Breast epithelium (tissue), 3 donors: ENCODE measurements around the gene ZBTB37.

ENCODE experiments used
- POLR2A ChIP-seq: fragments of 450-650 bp; IDR thresholded peaks from one replicate; pipeline ENCODE4 v1.6.1; 2016; ENCODE audit warnings: antibody characterized with exemption, mild to moderate bottlenecking, moderate library complexity
- POLR2AphosphoS5 ChIP-seq, 3 donors: sonication (generic); formaldehyde crosslinking; IDR thresholded peaks; one replicate each; pipeline ENCODE4 v1.6.1; 2017; ENCODE audit warnings: antibody characterized with exemption in 3 of 3
- TF ChIP-seq, protein P1 (sequence below), 3 donors: fragments of 450-650 bp; IDR thresholded peaks; one replicate each; pipeline ENCODE4 v1.5.1; 2016 to 2017; ENCODE audit warnings: antibody characterized with exemption in 3 of 3, mild to moderate bottlenecking in 3 of 3, moderate library complexity in 3 of 3

DNA sequence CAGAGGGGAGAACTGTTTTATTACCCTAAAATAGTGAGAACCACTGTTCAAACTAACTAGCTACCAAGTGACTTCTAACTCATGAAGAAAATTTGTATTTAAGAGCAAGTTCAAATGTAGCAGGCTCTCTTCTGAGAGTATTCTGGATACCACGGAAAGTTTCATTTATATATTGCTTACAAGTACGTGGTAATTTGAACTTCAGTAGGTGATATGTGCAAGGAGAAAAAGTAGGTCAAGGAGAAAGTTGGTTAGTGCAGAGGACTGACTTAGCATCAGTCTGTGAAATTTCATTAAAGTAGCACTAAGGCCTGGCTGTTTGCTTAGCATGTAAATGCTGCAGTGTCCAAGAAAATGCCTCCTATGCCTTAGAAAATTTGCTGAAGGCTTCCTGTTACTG is 32.2 kb downstream of the ZBTB37 start:
- TF ChIP-seq POLR2AphosphoS5 (IDR thresholded peaks at IDR 0.05) (no peak), POLR2A (no peak)
- TF ChIP-seq, protein P1, sequence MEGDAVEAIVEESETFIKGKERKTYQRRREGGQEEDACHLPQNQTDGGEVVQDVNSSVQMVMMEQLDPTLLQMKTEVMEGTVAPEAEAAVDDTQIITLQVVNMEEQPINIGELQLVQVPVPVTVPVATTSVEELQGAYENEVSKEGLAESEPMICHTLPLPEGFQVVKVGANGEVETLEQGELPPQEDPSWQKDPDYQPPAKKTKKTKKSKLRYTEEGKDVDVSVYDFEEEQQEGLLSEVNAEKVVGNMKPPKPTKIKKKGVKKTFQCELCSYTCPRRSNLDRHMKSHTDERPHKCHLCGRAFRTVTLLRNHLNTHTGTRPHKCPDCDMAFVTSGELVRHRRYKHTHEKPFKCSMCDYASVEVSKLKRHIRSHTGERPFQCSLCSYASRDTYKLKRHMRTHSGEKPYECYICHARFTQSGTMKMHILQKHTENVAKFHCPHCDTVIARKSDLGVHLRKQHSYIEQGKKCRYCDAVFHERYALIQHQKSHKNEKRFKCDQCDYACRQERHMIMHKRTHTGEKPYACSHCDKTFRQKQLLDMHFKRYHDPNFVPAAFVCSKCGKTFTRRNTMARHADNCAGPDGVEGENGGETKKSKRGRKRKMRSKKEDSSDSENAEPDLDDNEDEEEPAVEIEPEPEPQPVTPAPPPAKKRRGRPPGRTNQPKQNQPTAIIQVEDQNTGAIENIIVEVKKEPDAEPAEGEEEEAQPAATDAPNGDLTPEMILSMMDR (IDR thresholded peaks at IDR 0.05) = no peak
